Mucosa of descending colon (tissue), 3 donors: ENCODE results near the gene STX2. TPM values are rescaled to one million over a fixed set of nuclear protein-coding genes. Genes with fewer than 3 reads are reported as not detected.

Experiments
- ATAC-seq: fragments of 200-7000 bp; cut with Tn5 transposase; one replicate; pipeline ENCODE4 v1.9.1; 2020; ENCODE audit warnings: mild to moderate bottlenecking, moderate library complexity
- DNase-seq, 3 donors: peaks; one replicate each; pipeline ENCODE4 v3.0.0-alpha.2; 2020
- H3K36me3 ChIP-seq: fragments of 200-600 bp; one replicate; pipeline ENCODE4 v1.8.0; 2021; ENCODE audit warnings: low read depth, mild to moderate bottlenecking
- H3K4me1 ChIP-seq: fragments of 200-600 bp; one replicate; pipeline ENCODE4 v1.8.0; 2021; ENCODE audit warnings: low read depth, mild to moderate bottlenecking
- H3K4me3 ChIP-seq: fragments of 200-600 bp; one replicate; pipeline ENCODE4 v1.8.0; 2021; ENCODE audit warnings: mild to moderate bottlenecking
- H3K9me3 ChIP-seq: fragments of 200-600 bp; one replicate; pipeline ENCODE4 v1.8.0; 2021; ENCODE audit warnings: mild to moderate bottlenecking
- CTCF ChIP-seq: fragments of 200-600 bp; IDR thresholded peaks from one replicate; pipeline ENCODE4 v1.8.0; 2022; ENCODE audit warnings: antibody characterized with exemption, mild to moderate bottlenecking
- intact Hi-C, 2 donors: fragments of 100-400 bp; cut with DNase I in 1 of 2; cut with micrococcal nuclease in 1 of 2; formaldehyde crosslinking; loops; one replicate each; pipeline versions ENCODE4 v1.11.0 to v1.11.1; 2022; cut with DNase I, micrococcal nuclease
- total RNA-seq, 3 donors: library from RNA; stranded (reverse); fragmentation: NEBNext Ultra II Directional in 2 of 3; extraction: Animal tissue kit (Norgen Biotek cat#: 25700) in 2 of 3; gene quantifications; one replicate each; pipeline versions ENCODE4 v1.2.1 to v1.2.4, GENCODE V29; 2021 to 2023
- donor health status: DM: no; HTN: no; CAD: no; lungs with moderate emphysema.
- donor health status: DM: no; HTN: no; CAD: no.
- donor health status: DM: no; HTN: yes; CAD: no.

STX2 gene
- total RNA-seq, 3 donors from 2014 or later: 1.6 to 34.2 (median 4.4) TPM

- no peak overlapping the region for H3K4me3 ChIP-seq
- ATAC-seq: no peak
These were observed 21.2 kb downstream of the STX2 start for GRCh38 chr12:130817804-130818203.

GRCh38 chr12:130816097-130816496 lies 23.0 kb downstream of the STX2 start:
- no peak for ATAC-seq

More at GRCh38 chr12:130817804-130818203, 21.2 kb downstream of the STX2 start:
- DNase-seq: no peak
- peaks cover 4% of the 10 kb centered on the region for H3K4me1 ChIP-seq
- intact Hi-C loops: loop anchor here in 1 of 2 donors (5.0 kb wide), 1 partner anchor 56 kb away; no protein-coding TSS in a partner anchor
- no peak for TF ChIP-seq CTCF
- no peaks in the 10 kb centered on the region for H3K36me3 ChIP-seq
- H3K9me3 ChIP-seq: no peaks in the 10 kb centered on the region

GRCh38 chr12:130815028-130815741 lies 23.9 kb downstream of the STX2 start:
- no peak for ATAC-seq
- no peak for TF ChIP-seq CTCF
- Histone ChIP-seq H3K4me3 (no peak overlapping the region), H3K36me3 (no peaks in the 10 kb centered on the region), H3K4me1 (peaks cover 4% of the 10 kb centered on the region), H3K9me3 (no peaks in the 10 kb centered on the region)
- intact Hi-C loops: loop anchor here in 1 of 2 donors (5.0 kb wide), 1 partner anchor 53 kb away; no protein-coding TSS in a partner anchor
- no peak for DNase-seq

More at GRCh38 chr12:130816097-130816496, 23.0 kb downstream of the STX2 start:
- H3K36me3 ChIP-seq: no peaks in the 10 kb centered on the region
- no peak overlapping the region for H3K4me3 ChIP-seq
- H3K4me1 ChIP-seq: peaks cover 4% of the 10 kb centered on the region
- no peak for TF ChIP-seq CTCF
- H3K9me3 ChIP-seq: no peaks in the 10 kb centered on the region
- intact Hi-C loops: loop anchor here in 1 of 2 donors (5.0 kb wide), 1 partner anchor 54 kb away; no protein-coding TSS in a partner anchor
- DNase-seq: no peak

- H3K4me3 ChIP-seq: no peak overlapping the region
- H3K36me3 ChIP-seq: no peaks in the 10 kb centered on the region
- H3K9me3 ChIP-seq: no peaks in the 10 kb centered on the region
- DNase-seq (no peak), ATAC-seq (no peak)
- no peak for TF ChIP-seq CTCF
- H3K4me1 ChIP-seq: peaks cover 4% of the 10 kb centered on the region
- intact Hi-C loops: no loop called here
These were observed 25.1 kb downstream of the STX2 start for GRCh38 chr12:130813949-130814348.

- Histone ChIP-seq H3K9me3 (no peaks in the 10 kb centered on the region), H3K4me1 (peaks cover 3% of the 10 kb centered on the region), H3K4me3 (no peak overlapping the region), H3K36me3 (no peaks in the 10 kb centered on the region)
- intact Hi-C loops: no loop called here
- TF ChIP-seq CTCF: no peak
- DNase-seq (no peak), ATAC-seq (no peak)
These were observed 25.6 kb downstream of the STX2 start for GRCh38 chr12:130813436-130813835.
